ENCODE data around the gene EFCAB13.

DNA sequence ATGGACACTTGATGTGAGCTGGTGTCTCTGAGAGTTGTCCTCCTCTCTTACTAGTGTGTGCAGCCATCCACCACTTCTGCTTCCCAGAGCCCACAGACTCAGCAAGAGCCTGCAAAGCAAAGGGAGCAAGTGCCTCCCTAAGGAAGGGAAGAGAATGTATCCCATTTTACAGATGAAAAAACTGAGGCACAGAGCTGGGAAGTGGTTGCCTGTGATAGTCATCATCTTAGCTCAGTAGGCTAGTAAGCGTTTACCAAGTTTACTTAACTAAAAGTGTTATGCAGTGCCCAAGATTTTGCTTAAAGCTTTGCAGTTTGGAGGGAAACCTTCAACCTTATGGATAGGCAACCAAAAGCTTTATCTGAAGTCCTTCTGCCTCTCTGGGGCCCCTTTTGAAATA lies 23.0 kb upstream of the EFCAB13 start:
- TF ChIP-seq, protein P1, sequence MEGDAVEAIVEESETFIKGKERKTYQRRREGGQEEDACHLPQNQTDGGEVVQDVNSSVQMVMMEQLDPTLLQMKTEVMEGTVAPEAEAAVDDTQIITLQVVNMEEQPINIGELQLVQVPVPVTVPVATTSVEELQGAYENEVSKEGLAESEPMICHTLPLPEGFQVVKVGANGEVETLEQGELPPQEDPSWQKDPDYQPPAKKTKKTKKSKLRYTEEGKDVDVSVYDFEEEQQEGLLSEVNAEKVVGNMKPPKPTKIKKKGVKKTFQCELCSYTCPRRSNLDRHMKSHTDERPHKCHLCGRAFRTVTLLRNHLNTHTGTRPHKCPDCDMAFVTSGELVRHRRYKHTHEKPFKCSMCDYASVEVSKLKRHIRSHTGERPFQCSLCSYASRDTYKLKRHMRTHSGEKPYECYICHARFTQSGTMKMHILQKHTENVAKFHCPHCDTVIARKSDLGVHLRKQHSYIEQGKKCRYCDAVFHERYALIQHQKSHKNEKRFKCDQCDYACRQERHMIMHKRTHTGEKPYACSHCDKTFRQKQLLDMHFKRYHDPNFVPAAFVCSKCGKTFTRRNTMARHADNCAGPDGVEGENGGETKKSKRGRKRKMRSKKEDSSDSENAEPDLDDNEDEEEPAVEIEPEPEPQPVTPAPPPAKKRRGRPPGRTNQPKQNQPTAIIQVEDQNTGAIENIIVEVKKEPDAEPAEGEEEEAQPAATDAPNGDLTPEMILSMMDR (IDR thresholded peaks at IDR 0.05) = no peak
- TF ChIP-seq POLR2AphosphoS5 (IDR thresholded peaks at IDR 0.05; ENCODE audit: low read depth, low read length) (no peak), SIN3A (IDR thresholded peaks at IDR 0.05; ENCODE audit: borderline replicate concordance, insufficient read depth, low read depth, low read length) (no peak), TCF7L2 (IDR thresholded peaks at IDR 0.05; ENCODE audit: low read depth, low read length) (no peak)
- TF ChIP-seq, protein P2, sequence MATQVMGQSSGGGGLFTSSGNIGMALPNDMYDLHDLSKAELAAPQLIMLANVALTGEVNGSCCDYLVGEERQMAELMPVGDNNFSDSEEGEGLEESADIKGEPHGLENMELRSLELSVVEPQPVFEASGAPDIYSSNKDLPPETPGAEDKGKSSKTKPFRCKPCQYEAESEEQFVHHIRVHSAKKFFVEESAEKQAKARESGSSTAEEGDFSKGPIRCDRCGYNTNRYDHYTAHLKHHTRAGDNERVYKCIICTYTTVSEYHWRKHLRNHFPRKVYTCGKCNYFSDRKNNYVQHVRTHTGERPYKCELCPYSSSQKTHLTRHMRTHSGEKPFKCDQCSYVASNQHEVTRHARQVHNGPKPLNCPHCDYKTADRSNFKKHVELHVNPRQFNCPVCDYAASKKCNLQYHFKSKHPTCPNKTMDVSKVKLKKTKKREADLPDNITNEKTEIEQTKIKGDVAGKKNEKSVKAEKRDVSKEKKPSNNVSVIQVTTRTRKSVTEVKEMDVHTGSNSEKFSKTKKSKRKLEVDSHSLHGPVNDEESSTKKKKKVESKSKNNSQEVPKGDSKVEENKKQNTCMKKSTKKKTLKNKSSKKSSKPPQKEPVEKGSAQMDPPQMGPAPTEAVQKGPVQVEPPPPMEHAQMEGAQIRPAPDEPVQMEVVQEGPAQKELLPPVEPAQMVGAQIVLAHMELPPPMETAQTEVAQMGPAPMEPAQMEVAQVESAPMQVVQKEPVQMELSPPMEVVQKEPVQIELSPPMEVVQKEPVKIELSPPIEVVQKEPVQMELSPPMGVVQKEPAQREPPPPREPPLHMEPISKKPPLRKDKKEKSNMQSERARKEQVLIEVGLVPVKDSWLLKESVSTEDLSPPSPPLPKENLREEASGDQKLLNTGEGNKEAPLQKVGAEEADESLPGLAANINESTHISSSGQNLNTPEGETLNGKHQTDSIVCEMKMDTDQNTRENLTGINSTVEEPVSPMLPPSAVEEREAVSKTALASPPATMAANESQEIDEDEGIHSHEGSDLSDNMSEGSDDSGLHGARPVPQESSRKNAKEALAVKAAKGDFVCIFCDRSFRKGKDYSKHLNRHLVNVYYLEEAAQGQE (IDR thresholded peaks at IDR 0.05; ENCODE audit: insufficient read depth in 1 of 2, low read depth in 2 of 2, low read length in 1 of 2) = no peak
